GM20000 (cell line): ENCODE results near the gene QSER1.

Experiments
- DNase-seq: peaks from one replicate; pipeline ENCODE4 v3.0.0; 2012; ENCODE audit warnings: low spot score
- CTCF ChIP-seq: IDR thresholded peaks from 2 replicates; pipeline ENCODE4 v1.5.1; 2012; ENCODE audit warnings: mild to moderate bottlenecking, control low read depth; ENCODE audit errors: extremely low read depth, missing control alignments

The QSER1 gene

GRCh38 chr11:33016654-33017053 lies 124.0 kb downstream of the QSER1 start:
- TF ChIP-seq CTCF, result no peak
- DNase-seq, result no peak

GRCh38 chr11:33017478-33017877 lies 124.9 kb downstream of the QSER1 start:
- TF ChIP-seq CTCF, result no peak
- DNase-seq, result no peak

GRCh38 chr11:33017965-33018364 lies 125.4 kb downstream of the QSER1 start:
- DNase-seq, result no peak
- no peak for TF ChIP-seq CTCF

- no peak for DNase-seq
- no peak for TF ChIP-seq CTCF
Observed at GRCh38 chr11:33018840-33019239, 126.2 kb downstream of the QSER1 start.

GRCh38 chr11:33021501-33021900 lies 128.9 kb downstream of the QSER1 start:
- no peak for DNase-seq
- no peak for TF ChIP-seq CTCF

GRCh38 chr11:33021937-33022336 lies 129.3 kb downstream of the QSER1 start:
- no peak for DNase-seq
- TF ChIP-seq CTCF, result no peak

- TF ChIP-seq CTCF, result no peak
- DNase-seq, result no peak
Observed at GRCh38 chr11:33025339-33025722, 132.7 kb downstream of the QSER1 start.
